ENCODE data around the gene USP31.

DNA sequence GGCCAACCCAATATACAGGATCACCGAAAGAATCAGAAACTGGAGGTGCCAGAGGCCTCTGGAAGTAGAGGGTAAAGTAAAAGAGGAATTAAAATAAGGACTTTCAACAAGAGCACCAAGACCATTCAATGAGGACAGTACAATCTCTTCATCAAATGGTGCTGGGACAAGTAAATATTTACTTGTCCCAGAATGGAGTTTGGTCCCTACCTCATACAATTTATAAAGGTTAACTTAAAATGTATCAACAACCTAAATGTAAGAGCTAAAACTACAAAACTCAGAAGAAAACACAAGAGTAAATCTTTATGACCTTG lies 56.5 kb downstream of the USP31 start:
- TF ChIP-seq, protein P1, sequence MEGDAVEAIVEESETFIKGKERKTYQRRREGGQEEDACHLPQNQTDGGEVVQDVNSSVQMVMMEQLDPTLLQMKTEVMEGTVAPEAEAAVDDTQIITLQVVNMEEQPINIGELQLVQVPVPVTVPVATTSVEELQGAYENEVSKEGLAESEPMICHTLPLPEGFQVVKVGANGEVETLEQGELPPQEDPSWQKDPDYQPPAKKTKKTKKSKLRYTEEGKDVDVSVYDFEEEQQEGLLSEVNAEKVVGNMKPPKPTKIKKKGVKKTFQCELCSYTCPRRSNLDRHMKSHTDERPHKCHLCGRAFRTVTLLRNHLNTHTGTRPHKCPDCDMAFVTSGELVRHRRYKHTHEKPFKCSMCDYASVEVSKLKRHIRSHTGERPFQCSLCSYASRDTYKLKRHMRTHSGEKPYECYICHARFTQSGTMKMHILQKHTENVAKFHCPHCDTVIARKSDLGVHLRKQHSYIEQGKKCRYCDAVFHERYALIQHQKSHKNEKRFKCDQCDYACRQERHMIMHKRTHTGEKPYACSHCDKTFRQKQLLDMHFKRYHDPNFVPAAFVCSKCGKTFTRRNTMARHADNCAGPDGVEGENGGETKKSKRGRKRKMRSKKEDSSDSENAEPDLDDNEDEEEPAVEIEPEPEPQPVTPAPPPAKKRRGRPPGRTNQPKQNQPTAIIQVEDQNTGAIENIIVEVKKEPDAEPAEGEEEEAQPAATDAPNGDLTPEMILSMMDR (IDR thresholded peaks at IDR 0.05; ENCODE audit: control extremely low read depth in 1 of 3, insufficient read depth in 1 of 3, low read depth in 1 of 3, low read length in 3 of 3), result no peak
- TF ChIP-seq KDM5A (IDR thresholded peaks at IDR 0.05; ENCODE audit: low read length) (no peak), EP300 (IDR thresholded peaks at IDR 0.05; ENCODE audit: borderline replicate concordance in 1 of 2, low read depth in 2 of 2, low read length in 2 of 2) (no peak), SIN3A (conservative IDR thresholded peaks at IDR 0.05 in 1 of 2, IDR thresholded peaks at IDR 0.05 in 1 of 2; ENCODE audit: low read depth in 1 of 2, low read length in 2 of 2) (no peak), BRCA1 (IDR thresholded peaks at IDR 0.05; ENCODE audit: low read depth, low read length) (no peak), POLR2AphosphoS5 (IDR thresholded peaks at IDR 0.05; ENCODE audit: low read depth, low read length) (no peak), RNF2 (IDR thresholded peaks at IDR 0.05; ENCODE audit: borderline replicate concordance, low read depth, low read length, missing control alignments, poor library complexity, severe bottlenecking) (no peak), TAF1 (IDR thresholded peaks at IDR 0.05; ENCODE audit: low read depth, low read length) (no peak), KDM1A (IDR thresholded peaks at IDR 0.05; ENCODE audit: borderline replicate concordance, low read length) (no peak), POLR2A (IDR thresholded peaks at IDR 0.05; ENCODE audit: control extremely low read depth in 1 of 2, low read depth in 2 of 2, low read length in 2 of 2) (no peak), EZH2 (IDR thresholded peaks at IDR 0.05; ENCODE audit: low read depth, low read length, severe bottlenecking) (no peak)
- TF ChIP-seq, protein P2, sequence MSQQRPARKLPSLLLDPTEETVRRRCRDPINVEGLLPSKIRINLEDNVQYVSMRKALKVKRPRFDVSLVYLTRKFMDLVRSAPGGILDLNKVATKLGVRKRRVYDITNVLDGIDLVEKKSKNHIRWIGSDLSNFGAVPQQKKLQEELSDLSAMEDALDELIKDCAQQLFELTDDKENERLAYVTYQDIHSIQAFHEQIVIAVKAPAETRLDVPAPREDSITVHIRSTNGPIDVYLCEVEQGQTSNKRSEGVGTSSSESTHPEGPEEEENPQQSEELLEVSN (IDR thresholded peaks at IDR 0.05), result no peak
- TF ChIP-seq, protein P3, sequence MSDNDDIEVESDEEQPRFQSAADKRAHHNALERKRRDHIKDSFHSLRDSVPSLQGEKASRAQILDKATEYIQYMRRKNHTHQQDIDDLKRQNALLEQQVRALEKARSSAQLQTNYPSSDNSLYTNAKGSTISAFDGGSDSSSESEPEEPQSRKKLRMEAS (IDR thresholded peaks at IDR 0.05), result no peak
- TF ChIP-seq, protein P4, sequence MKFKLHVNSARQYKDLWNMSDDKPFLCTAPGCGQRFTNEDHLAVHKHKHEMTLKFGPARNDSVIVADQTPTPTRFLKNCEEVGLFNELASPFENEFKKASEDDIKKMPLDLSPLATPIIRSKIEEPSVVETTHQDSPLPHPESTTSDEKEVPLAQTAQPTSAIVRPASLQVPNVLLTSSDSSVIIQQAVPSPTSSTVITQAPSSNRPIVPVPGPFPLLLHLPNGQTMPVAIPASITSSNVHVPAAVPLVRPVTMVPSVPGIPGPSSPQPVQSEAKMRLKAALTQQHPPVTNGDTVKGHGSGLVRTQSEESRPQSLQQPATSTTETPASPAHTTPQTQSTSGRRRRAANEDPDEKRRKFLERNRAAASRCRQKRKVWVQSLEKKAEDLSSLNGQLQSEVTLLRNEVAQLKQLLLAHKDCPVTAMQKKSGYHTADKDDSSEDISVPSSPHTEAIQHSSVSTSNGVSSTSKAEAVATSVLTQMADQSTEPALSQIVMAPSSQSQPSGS (IDR thresholded peaks at IDR 0.05; ENCODE audit: low read length), result no peak
